Central memory CD8-positive, alpha-beta T cell (primary cell): ENCODE measurements around the gene PHC3.
A peak's percentile ranks its signal among the peaks of the same experiment; 100 is the strongest.

Experiments used
- ATAC-seq: fragments of 150-1000 bp; cut with Tn5 transposase; replicated peaks from 2 replicates; pipeline ENCODE4 v1.10.0; 2022; ENCODE audit warnings: mild to moderate bottlenecking, moderate FRiP score, moderate number of reproducible peaks; ENCODE audit not compliant: poor library complexity, severe bottlenecking; ENCODE audit errors: extremely low read depth
- DNase-seq, 2 donors: peaks; one replicate each; pipeline ENCODE4 v3.0.0; 2021; ENCODE audit warnings: low spot score in 2 of 2
- H3K27ac Mint-ChIP-seq: one replicate; pipeline ENCODE4 v1.8.0; 2022; ENCODE audit warnings: low read depth, mild to moderate bottlenecking, moderate library complexity, mixed read lengths
- H3K27me3 Mint-ChIP-seq: one replicate; pipeline ENCODE4 v1.8.0; 2022; ENCODE audit warnings: mixed read lengths
- H3K36me3 Mint-ChIP-seq: one replicate; pipeline ENCODE4 v1.8.0; 2022; ENCODE audit warnings: mild to moderate bottlenecking, moderate library complexity, mixed read lengths; ENCODE audit not compliant: insufficient read depth
- H3K4me1 Mint-ChIP-seq: one replicate; pipeline ENCODE4 v1.8.0; 2022; ENCODE audit warnings: mixed read lengths
- H3K4me3 Mint-ChIP-seq: one replicate; pipeline ENCODE4 v1.8.0; 2022; ENCODE audit warnings: mild to moderate bottlenecking, moderate library complexity, mixed read lengths
- H3K9me3 Mint-ChIP-seq: one replicate; pipeline ENCODE4 v1.8.0; 2022; ENCODE audit warnings: mixed read lengths

The PHC3 gene

GRCh38 chr3:170056710-170057454, 124.7 kb downstream of the PHC3 start:
- DNase-seq (no peak), ATAC-seq (no peak)
- peaks cover 2% of the 10 kb centered on the region for H3K36me3 Mint-ChIP-seq
- H3K4me1 Mint-ChIP-seq, result peaks cover 16% of the 10 kb centered on the region
- peak overlapping the region; percentile 46 for H3K27ac Mint-ChIP-seq
- H3K27me3 Mint-ChIP-seq, result no peaks in the 10 kb centered on the region
- H3K4me3 Mint-ChIP-seq, result no peak overlapping the region
- H3K9me3 Mint-ChIP-seq, result no peaks in the 10 kb centered on the region

- ATAC-seq (no peak), DNase-seq (no peak)
- Mint-ChIP-seq H3K36me3 (peaks cover 2% of the 10 kb centered on the region), H3K4me3 (no peak overlapping the region), H3K27me3 (no peaks in the 10 kb centered on the region), H3K9me3 (no peaks in the 10 kb centered on the region), H3K27ac (no peak overlapping the region), H3K4me1 (peaks cover 16% of the 10 kb centered on the region)
Observed at GRCh38 chr3:170055209-170055608, 126.3 kb downstream of the PHC3 start.

- Mint-ChIP-seq H3K4me1 (peaks cover 16% of the 10 kb centered on the region), H3K36me3 (no peaks in the 10 kb centered on the region)
- no peak for ATAC-seq
Observed at GRCh38 chr3:170054204-170054603, 127.3 kb downstream of the PHC3 start.

GRCh38 chr3:170052398-170052797, 129.1 kb downstream of the PHC3 start:
- Mint-ChIP-seq H3K4me3 (no peak overlapping the region), H3K27me3 (no peaks in the 10 kb centered on the region), H3K27ac (no peak overlapping the region)

More at GRCh38 chr3:170054204-170054603, 127.3 kb downstream of the PHC3 start:
- H3K4me3 Mint-ChIP-seq, result no peak overlapping the region
- H3K27me3 Mint-ChIP-seq, result no peaks in the 10 kb centered on the region
- DNase-seq, result no peak
- no peak overlapping the region for H3K27ac Mint-ChIP-seq
- no peaks in the 10 kb centered on the region for H3K9me3 Mint-ChIP-seq

GRCh38 chr3:170050753-170051152, 130.8 kb downstream of the PHC3 start:
- Mint-ChIP-seq H3K4me3 (no peak overlapping the region), H3K27ac (no peak overlapping the region), H3K36me3 (no peaks in the 10 kb centered on the region), H3K4me1 (no peaks in the 10 kb centered on the region), H3K27me3 (no peaks in the 10 kb centered on the region), H3K9me3 (no peaks in the 10 kb centered on the region)
- DNase-seq, result no peak
- ATAC-seq, result no peak

More at GRCh38 chr3:170052398-170052797, 129.1 kb downstream of the PHC3 start:
- H3K4me1 Mint-ChIP-seq, result peaks cover 5% of the 10 kb centered on the region
- H3K9me3 Mint-ChIP-seq, result no peaks in the 10 kb centered on the region
- no peak for ATAC-seq
- no peaks in the 10 kb centered on the region for H3K36me3 Mint-ChIP-seq
- DNase-seq, result no peak

- Mint-ChIP-seq H3K4me1 (no peaks in the 10 kb centered on the region), H3K27me3 (no peaks in the 10 kb centered on the region), H3K36me3 (no peaks in the 10 kb centered on the region), H3K27ac (no peak overlapping the region), H3K4me3 (no peak overlapping the region), H3K9me3 (no peaks in the 10 kb centered on the region)
- DNase-seq (no peak), ATAC-seq (no peak)
Observed at GRCh38 chr3:170049146-170050000, 132.2 kb downstream of the PHC3 start.

- Mint-ChIP-seq H3K27ac (no peak overlapping the region), H3K4me1 (no peaks in the 10 kb centered on the region), H3K27me3 (no peaks in the 10 kb centered on the region), H3K36me3 (no peaks in the 10 kb centered on the region), H3K4me3 (no peak overlapping the region), H3K9me3 (no peaks in the 10 kb centered on the region)
- DNase-seq, result no peak
- ATAC-seq, result no peak
Observed at GRCh38 chr3:170047133-170047404, 134.5 kb downstream of the PHC3 start.

- no peaks in the 10 kb centered on the region for H3K27me3 Mint-ChIP-seq
- no peak overlapping the region for H3K27ac Mint-ChIP-seq
- DNase-seq (no peak), ATAC-seq (no peak)
- H3K4me1 Mint-ChIP-seq, result no peaks in the 10 kb centered on the region
- H3K9me3 Mint-ChIP-seq, result no peaks in the 10 kb centered on the region
- H3K36me3 Mint-ChIP-seq, result no peaks in the 10 kb centered on the region
- H3K4me3 Mint-ChIP-seq, result no peak overlapping the region
Observed at GRCh38 chr3:170046269-170047132, 135.0 kb downstream of the PHC3 start.

- peak; percentile 51 for ATAC-seq
Observed at GRCh38 chr3:170044795-170045244, 136.7 kb downstream of the PHC3 start.

GRCh38 chr3:170044271-170044670, 137.3 kb downstream of the PHC3 start:
- Mint-ChIP-seq H3K27ac (no peak overlapping the region), H3K27me3 (no peaks in the 10 kb centered on the region), H3K4me1 (no peaks in the 10 kb centered on the region), H3K9me3 (no peaks in the 10 kb centered on the region), H3K36me3 (no peaks in the 10 kb centered on the region), H3K4me3 (no peak overlapping the region)
- no peak for DNase-seq
- ATAC-seq, result no peak

More at GRCh38 chr3:170044795-170045244, 136.7 kb downstream of the PHC3 start:
- no peak overlapping the region for H3K4me3 Mint-ChIP-seq
- H3K9me3 Mint-ChIP-seq, result no peaks in the 10 kb centered on the region
- no peaks in the 10 kb centered on the region for H3K4me1 Mint-ChIP-seq
- H3K27me3 Mint-ChIP-seq, result no peaks in the 10 kb centered on the region
- no peak overlapping the region for H3K27ac Mint-ChIP-seq
- DNase-seq, result no peak
- no peaks in the 10 kb centered on the region for H3K36me3 Mint-ChIP-seq

GRCh38 chr3:170043506-170043905, 138.0 kb downstream of the PHC3 start:
- peaks cover 1% of the 10 kb centered on the region for H3K36me3 Mint-ChIP-seq
- no peaks in the 10 kb centered on the region for H3K9me3 Mint-ChIP-seq
- no peak overlapping the region for H3K27ac Mint-ChIP-seq
- DNase-seq (no peak), ATAC-seq (no peak)
- peaks cover 7% of the 10 kb centered on the region for H3K4me1 Mint-ChIP-seq
- no peak overlapping the region for H3K4me3 Mint-ChIP-seq
- no peaks in the 10 kb centered on the region for H3K27me3 Mint-ChIP-seq

GRCh38 chr3:170040418-170040817, 141.1 kb downstream of the PHC3 start:
- H3K36me3 Mint-ChIP-seq, result peaks cover 4% of the 10 kb centered on the region
- ATAC-seq (no peak), DNase-seq (no peak)
- H3K9me3 Mint-ChIP-seq, result no peaks in the 10 kb centered on the region
- no peak overlapping the region for H3K27ac Mint-ChIP-seq
- no peak overlapping the region for H3K4me3 Mint-ChIP-seq
- peaks cover 12% of the 10 kb centered on the region for H3K4me1 Mint-ChIP-seq
- H3K27me3 Mint-ChIP-seq, result no peaks in the 10 kb centered on the region
